Measurements from ENCODE around the gene HDGF.

HDGF gene

DNA sequence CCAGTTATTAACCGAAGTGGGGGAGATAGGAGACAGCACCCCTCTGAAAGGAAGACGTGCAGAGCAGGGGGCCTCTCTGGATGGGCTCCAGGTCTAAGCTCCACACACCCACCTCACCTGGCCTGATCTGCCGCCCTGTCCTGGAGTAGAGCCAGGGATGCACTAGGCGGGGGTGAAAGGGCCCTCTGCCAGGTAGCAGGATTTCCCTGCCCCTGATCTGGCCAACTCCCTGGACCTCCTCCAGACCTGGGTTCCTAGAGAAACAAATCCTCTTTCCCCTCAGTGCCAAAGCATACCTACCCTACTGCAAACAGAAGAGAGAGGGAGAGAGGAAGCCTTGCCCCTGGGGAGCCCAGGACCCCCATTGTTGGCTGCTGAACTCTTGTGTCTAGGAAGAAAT lies 48.1 kb downstream of the HDGF start:
- Histone ChIP-seq H3K9me3 (ENCODE audit: insufficient read depth, low read depth, low read length) (peaks cover 3% of the 10 kb centered on the region), H3K27me3 (ENCODE audit: insufficient read depth, low read length) (peaks cover 3% of the 10 kb centered on the region), H3K9ac (ENCODE audit: low read length) (no peak overlapping the region), H4K91ac (ENCODE audit: low read depth, low read length) (no peak overlapping the region), H2BK5ac (ENCODE audit: low read depth, low read length, poor library complexity) (no peak overlapping the region), H2AK5ac (ENCODE audit: low read length) (no peak overlapping the region), H3K36me3 (ENCODE audit: control insufficient read depth in 1 of 2, insufficient read depth in 2 of 2, low read length in 2 of 2) (peaks cover 22 to 26% of the 10 kb centered on the region in 2 experiments), H3K18ac (ENCODE audit: low read length) (peak overlapping the region; percentile 4), H3K14ac (ENCODE audit: low read length) (no peak overlapping the region), H4K8ac (ENCODE audit: low read depth, low read length) (no peak overlapping the region), H3K4me3 (ENCODE audit: low read depth, low read length) (no peak overlapping the region), H4K12ac (ENCODE audit: low read depth, low read length) (no peak overlapping the region), H2BK12ac (ENCODE audit: low read length) (no peak overlapping the region), H3K4me1 (ENCODE audit: control insufficient read depth in 1 of 2, insufficient read depth in 2 of 2, low read length in 2 of 2) (peaks cover 40 to 57% of the 10 kb centered on the region in 2 experiments), H3K79me2 (ENCODE audit: control insufficient read depth, insufficient read depth, low read length, poor library complexity) (no peaks in the 10 kb centered on the region), H2BK120ac (ENCODE audit: insufficient read depth, low read length, poor library complexity) (no peak overlapping the region), H3K4ac (ENCODE audit: low read depth, low read length) (no peak overlapping the region), H3K27ac (ENCODE audit: low read depth, low read length) (no peak overlapping the region), H2AFZ (ENCODE audit: insufficient read depth, low read length, poor library complexity) (no peak overlapping the region), H3K23ac (ENCODE audit: low read length) (no peak overlapping the region), H3K4me2 (ENCODE audit: low read length) (peak overlapping the region; percentile 55), H3K79me1 (ENCODE audit: low read length) (peaks cover 21% of the 10 kb centered on the region)
- WGBS (ENCODE audit: extremely low coverage, insufficient coverage, insufficient read length), result no CpG with 5 or more reads among the region's 4 CpGs
- no peak for DNase-seq

GRCh38 chr1:156700736-156701531 lies 50.5 kb downstream of the HDGF start:
- Histone ChIP-seq H3K79me1 (ENCODE audit: low read length) (peaks cover 11% of the 10 kb centered on the region), H2AK5ac (ENCODE audit: low read length) (no peak overlapping the region), H3K27ac (ENCODE audit: low read depth, low read length) (no peak overlapping the region), H2BK120ac (ENCODE audit: insufficient read depth, low read length, poor library complexity) (no peak overlapping the region), H3K4me3 (ENCODE audit: low read depth, low read length) (no peak overlapping the region), H3K4ac (ENCODE audit: low read depth, low read length) (no peak overlapping the region), H3K23ac (ENCODE audit: low read length) (no peak overlapping the region), H2AFZ (ENCODE audit: insufficient read depth, low read length, poor library complexity) (no peak overlapping the region), H2BK5ac (ENCODE audit: low read depth, low read length, poor library complexity) (no peak overlapping the region), H3K9ac (ENCODE audit: low read length) (no peak overlapping the region), H4K91ac (ENCODE audit: low read depth, low read length) (no peak overlapping the region), H3K14ac (ENCODE audit: low read length) (no peak overlapping the region), H3K4me2 (ENCODE audit: low read length) (peak overlapping the region; percentile 9), H3K4me1 (ENCODE audit: control insufficient read depth in 1 of 2, insufficient read depth in 2 of 2, low read length in 2 of 2) (peaks cover 20 to 37% of the 10 kb centered on the region in 2 experiments), H2BK12ac (ENCODE audit: low read length) (no peak overlapping the region), H3K18ac (ENCODE audit: low read length) (no peak overlapping the region), H3K27me3 (ENCODE audit: insufficient read depth, low read length) (peaks cover 3% of the 10 kb centered on the region), H3K36me3 (ENCODE audit: control insufficient read depth in 1 of 2, insufficient read depth in 2 of 2, low read length in 2 of 2) (peaks cover 22 to 26% of the 10 kb centered on the region in 2 experiments), H4K12ac (ENCODE audit: low read depth, low read length) (no peak overlapping the region), H3K79me2 (ENCODE audit: control insufficient read depth, insufficient read depth, low read length, poor library complexity) (no peaks in the 10 kb centered on the region), H4K8ac (ENCODE audit: low read depth, low read length) (no peak overlapping the region), H3K9me3 (ENCODE audit: insufficient read depth, low read depth, low read length) (peaks cover 3% of the 10 kb centered on the region)
- DNase-seq, result no peak
- no CpG with 5 or more reads among the region's 8 CpGs for WGBS (ENCODE audit: extremely low coverage, insufficient coverage, insufficient read length)

DNA sequence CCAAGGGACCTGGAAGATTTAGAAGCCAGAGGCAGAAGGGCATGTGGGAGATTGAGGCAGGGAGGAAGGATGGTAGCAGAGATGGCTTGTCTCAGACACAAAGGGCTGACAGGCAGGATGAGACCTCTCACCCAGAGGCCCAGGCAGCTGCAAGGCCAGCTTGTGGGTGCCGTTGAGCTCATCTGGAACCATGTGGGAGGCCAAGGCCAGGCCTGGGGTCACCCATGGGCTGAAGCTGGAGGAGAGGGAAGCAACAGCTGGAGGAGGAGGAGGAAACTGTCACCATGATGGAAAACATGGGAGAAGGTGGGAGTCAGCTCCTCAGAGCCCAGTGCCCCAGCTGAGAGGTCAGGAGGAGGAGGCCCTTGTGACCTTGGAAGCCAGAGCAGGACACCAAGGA lies 52.5 kb downstream of the HDGF start:
- no CpG with 5 or more reads among the region's 1 CpG for WGBS (ENCODE audit: extremely low coverage, insufficient coverage, insufficient read length)
- H3K79me2 ChIP-seq (ENCODE audit: control insufficient read depth, insufficient read depth, low read length, poor library complexity), result no peaks in the 10 kb centered on the region
- H3K79me1 ChIP-seq (ENCODE audit: low read length), result peaks cover 5% of the 10 kb centered on the region
- peaks cover 14 to 25% of the 10 kb centered on the region in 2 experiments for H3K4me1 ChIP-seq (ENCODE audit: control insufficient read depth in 1 of 2, insufficient read depth in 2 of 2, low read length in 2 of 2)
- H3K14ac ChIP-seq (ENCODE audit: low read length), result no peak overlapping the region
- H3K4me3 ChIP-seq (ENCODE audit: low read depth, low read length), result no peak overlapping the region
- no peak overlapping the region for H3K4me2 ChIP-seq (ENCODE audit: low read length)
- no peak overlapping the region for H3K4ac ChIP-seq (ENCODE audit: low read depth, low read length)
- H2AFZ ChIP-seq (ENCODE audit: insufficient read depth, low read length, poor library complexity), result no peak overlapping the region
- H2AK5ac ChIP-seq (ENCODE audit: low read length), result no peak overlapping the region
- H2BK120ac ChIP-seq (ENCODE audit: insufficient read depth, low read length, poor library complexity), result no peak overlapping the region
- no peak overlapping the region for H3K9ac ChIP-seq (ENCODE audit: low read length)
- no peaks in the 10 kb centered on the region for H3K27me3 ChIP-seq (ENCODE audit: insufficient read depth, low read length)
- H4K8ac ChIP-seq (ENCODE audit: low read depth, low read length), result no peak overlapping the region
- no peak overlapping the region for H2BK5ac ChIP-seq (ENCODE audit: low read depth, low read length, poor library complexity)
- no peak overlapping the region for H3K27ac ChIP-seq (ENCODE audit: low read depth, low read length)
- H3K9me3 ChIP-seq (ENCODE audit: insufficient read depth, low read depth, low read length), result peaks cover 3% of the 10 kb centered on the region
- no peak overlapping the region for H3K18ac ChIP-seq (ENCODE audit: low read length)
- DNase-seq, result no peak
- no peak overlapping the region for H4K12ac ChIP-seq (ENCODE audit: low read depth, low read length)
- H3K36me3 ChIP-seq (ENCODE audit: control insufficient read depth in 1 of 2, insufficient read depth in 2 of 2, low read length in 2 of 2), result peaks cover 22 to 26% of the 10 kb centered on the region in 2 experiments
- no peak overlapping the region for H3K23ac ChIP-seq (ENCODE audit: low read length)
- H2BK12ac ChIP-seq (ENCODE audit: low read length), result no peak overlapping the region
- H4K91ac ChIP-seq (ENCODE audit: low read depth, low read length), result no peak overlapping the region

- Histone ChIP-seq H3K79me2 (ENCODE audit: control insufficient read depth, insufficient read depth, low read length, poor library complexity) (peaks cover 3% of the 10 kb centered on the region), H4K8ac (ENCODE audit: low read depth, low read length) (no peak overlapping the region), H3K4ac (ENCODE audit: low read depth, low read length) (no peak overlapping the region), H3K27me3 (ENCODE audit: insufficient read depth, low read length) (no peaks in the 10 kb centered on the region), H3K4me3 (ENCODE audit: low read depth, low read length) (no peak overlapping the region), H4K91ac (ENCODE audit: low read depth, low read length) (no peak overlapping the region), H3K9me3 (ENCODE audit: insufficient read depth, low read depth, low read length) (peaks cover 3% of the 10 kb centered on the region), H3K4me1 (ENCODE audit: control insufficient read depth in 1 of 2, insufficient read depth in 2 of 2, low read length in 2 of 2) (peaks cover 14 to 32% of the 10 kb centered on the region in 2 experiments), H2BK5ac (ENCODE audit: low read depth, low read length, poor library complexity) (no peak overlapping the region), H2BK120ac (ENCODE audit: insufficient read depth, low read length, poor library complexity) (no peak overlapping the region), H3K36me3 (ENCODE audit: control insufficient read depth in 1 of 2, insufficient read depth in 2 of 2, low read length in 2 of 2) (peaks cover 22 to 26% of the 10 kb centered on the region in 2 experiments), H3K18ac (ENCODE audit: low read length) (no peak overlapping the region), H2BK12ac (ENCODE audit: low read length) (no peak overlapping the region), H3K9ac (ENCODE audit: low read length) (no peak overlapping the region), H4K12ac (ENCODE audit: low read depth, low read length) (no peak overlapping the region), H3K4me2 (ENCODE audit: low read length) (no peak overlapping the region), H3K14ac (ENCODE audit: low read length) (no peak overlapping the region), H3K23ac (ENCODE audit: low read length) (no peak overlapping the region), H3K27ac (ENCODE audit: low read depth, low read length) (no peak overlapping the region), H2AK5ac (ENCODE audit: low read length) (no peak overlapping the region), H2AFZ (ENCODE audit: insufficient read depth, low read length, poor library complexity) (no peak overlapping the region), H3K79me1 (ENCODE audit: low read length) (peaks cover 16% of the 10 kb centered on the region)
- DNase-seq, result no peak
- whole genome bisulfite sequencing (ENCODE audit: extremely low coverage, insufficient coverage, insufficient read length), result no CpG with 5 or more reads among the region's 8 CpGs
Measured at GRCh38 chr1:156697481-156697880, 54.0 kb downstream of the HDGF start.
